GM13977 (cell line): Measurements from ENCODE around the gene KRTAP4-3.
"Not testable (repeated sequence)": the region's sequence is repeated elsewhere in the genome, so short reads cannot be mapped to it uniquely, and the experiment has no call there.

Source experiments
- DNase-seq: peaks from one replicate; pipeline ENCODE4 v3.0.0; 2012; ENCODE audit warnings: low spot score
- in situ Hi-C: fragments of 300-500 bp; cut with MboI; formaldehyde crosslinking; loops from one replicate; pipeline ENCODE4 v1.12.0; 2022; ENCODE audit warnings: low sequenced_read_pairs, low pct_unique_long_range_greater_than_20kb, mixed read lengths, inconsistent platforms; ENCODE audit not compliant: unreplicated experiment
- TF ChIP-seq, protein P1 (sequence below): IDR thresholded peaks from 2 replicates; pipeline ENCODE4 v1.5.1; 2012; ENCODE audit warnings: mild to moderate bottlenecking, control low read depth; ENCODE audit not compliant: insufficient read depth; ENCODE audit errors: extremely low read depth, missing control alignments

KRTAP4-3 gene

GRCh38 chr17:41153856-41154255 is 14.2 kb downstream of the KRTAP4-3 start:
- TF ChIP-seq, protein P1, sequence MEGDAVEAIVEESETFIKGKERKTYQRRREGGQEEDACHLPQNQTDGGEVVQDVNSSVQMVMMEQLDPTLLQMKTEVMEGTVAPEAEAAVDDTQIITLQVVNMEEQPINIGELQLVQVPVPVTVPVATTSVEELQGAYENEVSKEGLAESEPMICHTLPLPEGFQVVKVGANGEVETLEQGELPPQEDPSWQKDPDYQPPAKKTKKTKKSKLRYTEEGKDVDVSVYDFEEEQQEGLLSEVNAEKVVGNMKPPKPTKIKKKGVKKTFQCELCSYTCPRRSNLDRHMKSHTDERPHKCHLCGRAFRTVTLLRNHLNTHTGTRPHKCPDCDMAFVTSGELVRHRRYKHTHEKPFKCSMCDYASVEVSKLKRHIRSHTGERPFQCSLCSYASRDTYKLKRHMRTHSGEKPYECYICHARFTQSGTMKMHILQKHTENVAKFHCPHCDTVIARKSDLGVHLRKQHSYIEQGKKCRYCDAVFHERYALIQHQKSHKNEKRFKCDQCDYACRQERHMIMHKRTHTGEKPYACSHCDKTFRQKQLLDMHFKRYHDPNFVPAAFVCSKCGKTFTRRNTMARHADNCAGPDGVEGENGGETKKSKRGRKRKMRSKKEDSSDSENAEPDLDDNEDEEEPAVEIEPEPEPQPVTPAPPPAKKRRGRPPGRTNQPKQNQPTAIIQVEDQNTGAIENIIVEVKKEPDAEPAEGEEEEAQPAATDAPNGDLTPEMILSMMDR = no peak
- no peak for DNase-seq
- in situ Hi-C loops = no loop called here

DNA sequence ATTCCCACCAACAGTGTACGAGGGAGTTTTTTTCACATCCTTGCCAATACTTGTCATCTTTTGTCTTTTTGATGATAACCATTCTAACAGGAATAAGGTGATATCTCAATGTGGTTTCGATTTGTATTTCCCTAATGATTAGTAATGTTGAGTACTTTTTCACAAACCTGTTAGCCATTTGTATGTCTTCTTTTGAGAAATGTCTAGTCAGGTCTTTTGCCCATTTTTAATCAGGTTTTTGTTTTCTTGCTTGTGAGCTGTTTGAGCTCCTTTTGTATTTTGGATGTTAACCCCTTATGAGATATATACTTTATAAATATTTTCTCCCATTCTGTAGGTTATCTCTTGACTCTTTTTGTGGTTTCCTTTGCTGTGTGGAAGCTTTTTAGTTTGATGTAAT is 16.5 kb downstream of the KRTAP4-3 start:
- in situ Hi-C loops = no loop called here
- TF ChIP-seq, protein P1 = no peak
- no peak for DNase-seq

GRCh38 chr17:41150026-41150425 is 18.0 kb downstream of the KRTAP4-3 start:
- DNase-seq = no peak
- TF ChIP-seq, protein P1 = no peak
- in situ Hi-C loops = no loop called here

- TF ChIP-seq, protein P1 = no peak
- DNase-seq = no peak
- in situ Hi-C loops = no loop called here
These were observed 18.4 kb downstream of the KRTAP4-3 start, which contains the start of gene KRTAP4-5 for GRCh38 chr17:41149652-41149985. TSS of gene KRTAP4-5 (minus strand) at chr17:41149825. CDS start at chr17:41149767, 58 bp downstream.

DNA sequence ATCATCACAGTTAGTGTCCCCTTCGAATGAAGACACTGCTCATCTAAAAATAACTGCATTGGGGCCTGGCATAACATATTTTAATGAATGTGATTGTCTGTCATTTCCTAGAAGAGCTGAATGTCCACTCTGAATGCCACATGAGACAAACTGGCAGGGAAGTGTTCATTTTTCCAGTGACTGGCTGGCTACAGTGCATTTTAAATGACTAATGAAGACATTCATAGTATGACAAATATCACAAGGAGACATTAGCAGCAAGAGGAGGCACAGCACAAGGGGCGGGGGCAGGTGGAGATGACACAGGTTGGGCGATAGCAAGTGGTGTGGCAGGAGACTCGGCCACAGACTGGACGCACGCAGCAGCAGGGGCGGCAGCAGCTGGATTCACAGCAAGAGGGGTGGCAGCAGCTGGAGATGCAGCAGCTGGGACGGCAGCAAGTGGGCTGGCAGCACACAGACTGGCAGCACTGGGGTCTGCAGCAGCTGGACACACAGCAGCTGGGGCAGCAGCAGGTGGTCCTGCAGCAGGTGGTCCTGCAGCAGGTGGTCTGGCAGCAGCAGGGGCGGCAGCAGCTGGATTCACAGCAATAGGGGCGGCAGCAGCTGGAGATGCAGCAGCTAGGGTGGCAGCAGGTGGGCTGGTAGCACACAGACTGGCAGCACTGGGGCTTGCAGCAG is 18.9 kb downstream of the KRTAP4-3 start:
- DNase-seq, in situ Hi-C loops: not testable (repeated sequence)

DNA sequence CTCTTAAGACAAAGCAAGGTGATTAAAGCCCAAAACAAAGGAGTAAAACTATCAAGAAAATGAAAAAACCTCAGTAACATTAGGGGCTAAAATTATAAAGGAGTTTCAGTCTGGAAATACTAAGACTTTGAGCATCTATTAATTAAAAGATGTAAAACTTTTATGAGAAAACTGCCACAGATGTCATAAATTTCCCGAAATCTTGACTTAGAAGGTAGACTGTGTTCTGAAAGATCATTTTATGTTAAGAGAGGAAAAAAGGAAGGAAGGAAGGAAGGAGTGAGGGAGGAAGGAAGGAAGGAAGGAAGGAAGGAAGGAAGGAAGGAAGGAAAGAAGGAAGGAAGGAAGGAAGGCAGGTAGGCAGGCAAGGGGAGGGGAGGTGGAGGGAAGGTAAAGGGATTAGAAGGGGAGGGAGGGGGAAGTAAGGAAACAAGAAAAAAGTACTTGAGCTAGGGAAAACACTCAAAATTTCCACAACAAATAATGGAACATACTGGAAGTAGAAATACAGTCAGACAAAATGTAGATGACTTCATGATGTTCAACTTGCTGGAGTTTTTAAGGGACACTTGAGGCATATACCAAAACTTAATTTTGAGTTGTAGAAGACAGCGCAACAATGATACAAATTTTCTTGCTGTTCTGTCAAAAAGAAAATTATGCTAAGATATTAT is 20.4 kb downstream of the KRTAP4-3 start:
- in situ Hi-C loops = no loop called here
- TF ChIP-seq, protein P1 = no peak
- DNase-seq = no peak

- TF ChIP-seq, protein P1 = no peak
- DNase-seq = no peak
- in situ Hi-C loops = no loop called here
These were observed 22.8 kb downstream of the KRTAP4-3 start for GRCh38 chr17:41145261-41145660.
